Suprapubic skin (tissue), 3 donors: Measurements from ENCODE around the gene DPYSL3.

ENCODE experiments used
- CTCF ChIP-seq, 2 donors: fragments of 200-600 bp in 1 of 2; fragments of 450-650 bp in 1 of 2; sonication (generic) in 1 of 2; IDR thresholded peaks; one replicate each; pipeline ENCODE4 v1.5.1; 2016 to 2019; ENCODE audit warnings: antibody characterized with exemption in 2 of 2, mild to moderate bottlenecking in 1 of 2, moderate library complexity in 1 of 2
- POLR2A ChIP-seq, 2 donors: fragments of 450-650 bp; IDR thresholded peaks; one replicate each; pipeline ENCODE4 v1.6.1; 2017; ENCODE audit warnings: antibody characterized with exemption in 2 of 2, mild to moderate bottlenecking in 2 of 2, moderate library complexity in 2 of 2

GRCh38 chr5:147507480-147508126 lies 2.3 kb downstream of the DPYSL3 start:
- TF ChIP-seq POLR2A (IDR thresholded peaks at IDR 0.05) (peak in 1 of 2 donors; percentile 24), CTCF (IDR thresholded peaks at IDR 0.05) (no peak)
